Loucy (cell line): ENCODE measurements around the gene FAM234A.

Experiments
- CTCF ChIP-seq: fragments of 200-600 bp; sonication (generic); conservative IDR thresholded peaks from 2 replicates; pipeline ENCODE4 v1.5.1; 2014; ENCODE audit warnings: mild to moderate bottlenecking, antibody characterized with exemption, low read length
- EZH2phosphoT487 ChIP-seq: fragments of 200-600 bp; IDR thresholded peaks from 2 replicates; pipeline ENCODE4 v1.6.1; 2018; ENCODE audit warnings: antibody characterized with exemption, mild to moderate bottlenecking, moderate library complexity, borderline replicate concordance

DNA sequence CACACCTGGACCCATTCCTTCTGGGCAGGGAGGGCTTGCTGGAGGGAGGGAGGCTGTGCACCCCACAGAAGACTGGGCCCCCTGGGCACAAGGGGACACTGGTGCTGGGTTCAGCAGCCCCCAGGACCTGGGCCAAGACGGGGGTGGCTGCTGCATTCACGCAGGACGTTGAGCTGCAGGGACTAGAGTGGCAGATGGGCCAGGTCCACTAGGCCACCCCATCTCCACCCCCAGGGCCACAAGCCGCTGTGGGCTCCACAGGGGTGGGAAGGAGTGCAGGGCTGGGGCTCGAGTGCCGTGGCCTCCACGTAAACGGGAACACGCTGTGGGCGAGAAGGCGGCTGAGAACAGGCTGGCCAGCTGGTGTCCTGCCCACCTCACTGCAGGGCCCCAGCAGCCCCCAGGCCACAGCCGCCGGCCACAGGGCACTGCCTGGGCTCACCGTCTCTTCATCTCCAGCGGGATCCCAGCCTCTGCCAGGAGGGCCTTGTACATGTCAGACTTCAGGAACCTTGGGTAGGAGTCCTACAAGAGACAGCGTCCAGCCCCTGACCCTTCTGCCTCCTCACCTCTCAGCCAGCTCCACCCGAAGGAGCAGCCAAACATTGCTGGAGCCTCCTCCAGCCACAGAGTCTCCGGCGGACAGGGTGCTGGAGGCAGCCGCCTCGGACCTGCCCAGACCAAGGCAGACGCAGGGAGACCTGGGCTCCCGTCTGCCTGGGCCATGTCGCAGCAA lies 34.6 kb downstream of the FAM234A start:
- TF ChIP-seq CTCF, result no peak
- no peak for TF ChIP-seq EZH2phosphoT487
